ENCODE data around the gene FRMD5.

The FRMD5 gene

DNA sequence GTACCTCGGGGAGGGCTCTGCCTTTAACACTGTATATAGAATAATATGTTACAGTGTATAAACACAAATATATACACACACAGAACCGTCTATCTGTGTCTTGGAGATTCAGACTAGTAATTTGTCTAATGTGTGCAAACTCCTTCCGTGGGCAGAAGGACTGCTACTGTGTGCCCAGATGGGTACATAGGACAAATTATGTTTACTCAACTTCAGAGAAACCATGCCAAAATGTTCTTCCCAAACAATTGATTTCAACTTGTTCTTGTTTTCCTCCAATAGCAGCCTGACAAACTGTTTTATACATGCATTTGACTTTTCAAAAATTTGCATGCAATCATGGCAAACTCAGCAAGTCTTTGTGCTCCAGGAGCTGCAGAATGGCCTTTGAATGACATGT, 97.5 kb downstream of the FRMD5 start:
- no peak for TF ChIP-seq POLR2AphosphoS5 (IDR thresholded peaks at IDR 0.05; ENCODE audit: low read depth, low read length)
- TF ChIP-seq FOXP2 (optimal IDR thresholded peaks at IDR 0.05; ENCODE audit: borderline replicate concordance, extremely low read depth, extremely low read length, insufficient read depth), result no peak
- no peak for TF ChIP-seq SIN3A (IDR thresholded peaks at IDR 0.05; ENCODE audit: borderline replicate concordance, insufficient read depth, low read length)
- TF ChIP-seq REST (IDR thresholded peaks at IDR 0.05; ENCODE audit: insufficient read depth in 1 of 2, low read depth in 2 of 2, low read length in 2 of 2), result no peak
- TF ChIP-seq TAF1 (IDR thresholded peaks at IDR 0.05; ENCODE audit: borderline replicate concordance, insufficient read depth, low read length), result no peak

DNA sequence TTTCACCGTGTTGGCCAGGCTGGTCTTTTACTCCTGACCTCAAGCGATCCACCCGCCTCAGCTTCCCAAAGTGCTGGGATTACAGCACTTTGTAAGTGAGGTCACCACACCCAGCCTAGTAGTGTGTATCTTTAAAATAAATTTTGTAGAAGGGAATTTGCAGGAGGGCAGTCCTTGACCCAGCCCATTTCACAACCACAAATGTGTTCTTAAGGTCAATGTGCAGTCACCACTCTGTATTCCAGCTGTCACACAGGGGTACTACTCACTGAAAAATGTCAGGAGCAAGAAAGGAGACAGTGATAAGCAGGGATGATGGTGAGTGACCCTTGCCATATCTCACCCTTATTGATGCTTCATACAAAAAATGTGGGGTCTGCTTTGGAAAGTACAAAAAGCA, 98.5 kb downstream of the FRMD5 start:
- TF ChIP-seq POLR2AphosphoS5 (IDR thresholded peaks at IDR 0.05; ENCODE audit: low read depth, low read length), result no peak
- TF ChIP-seq SIN3A (IDR thresholded peaks at IDR 0.05; ENCODE audit: borderline replicate concordance, insufficient read depth, low read length), result no peak
- no peak for TF ChIP-seq FOXP2 (optimal IDR thresholded peaks at IDR 0.05; ENCODE audit: borderline replicate concordance, extremely low read depth, extremely low read length, insufficient read depth)
- no peak for TF ChIP-seq REST (IDR thresholded peaks at IDR 0.05; ENCODE audit: insufficient read depth in 1 of 2, low read depth in 2 of 2, low read length in 2 of 2)
- TF ChIP-seq TAF1 (IDR thresholded peaks at IDR 0.05; ENCODE audit: borderline replicate concordance, insufficient read depth, low read length), result no peak

- no peak for TF ChIP-seq FOXP2 (optimal IDR thresholded peaks at IDR 0.05; ENCODE audit: borderline replicate concordance, extremely low read depth, extremely low read length, insufficient read depth)
- TF ChIP-seq POLR2AphosphoS5 (IDR thresholded peaks at IDR 0.05; ENCODE audit: low read depth, low read length), result no peak
- TF ChIP-seq SIN3A (IDR thresholded peaks at IDR 0.05; ENCODE audit: borderline replicate concordance, insufficient read depth, low read length), result no peak
- TF ChIP-seq TAF1 (IDR thresholded peaks at IDR 0.05; ENCODE audit: borderline replicate concordance, insufficient read depth, low read length), result no peak
Measured at GRCh38 chr15:44094781-44095180, 100.3 kb downstream of the FRMD5 start.

- TF ChIP-seq TAF1 (IDR thresholded peaks at IDR 0.05; ENCODE audit: borderline replicate concordance, insufficient read depth, low read length) (no peak), FOXP2 (optimal IDR thresholded peaks at IDR 0.05; ENCODE audit: borderline replicate concordance, extremely low read depth, extremely low read length, insufficient read depth) (no peak), POLR2AphosphoS5 (IDR thresholded peaks at IDR 0.05; ENCODE audit: low read depth, low read length) (no peak), SIN3A (IDR thresholded peaks at IDR 0.05; ENCODE audit: borderline replicate concordance, insufficient read depth, low read length) (no peak), REST (IDR thresholded peaks at IDR 0.05; ENCODE audit: insufficient read depth in 1 of 2, low read depth in 2 of 2, low read length in 2 of 2) (no peak)
Measured at GRCh38 chr15:44093836-44094235, 101.2 kb downstream of the FRMD5 start.

GRCh38 chr15:44092221-44092620, 102.8 kb downstream of the FRMD5 start:
- TF ChIP-seq POLR2AphosphoS5 (IDR thresholded peaks at IDR 0.05; ENCODE audit: low read depth, low read length), result no peak
- TF ChIP-seq FOXP2 (optimal IDR thresholded peaks at IDR 0.05; ENCODE audit: borderline replicate concordance, extremely low read depth, extremely low read length, insufficient read depth), result no peak
- no peak for TF ChIP-seq TAF1 (IDR thresholded peaks at IDR 0.05; ENCODE audit: borderline replicate concordance, insufficient read depth, low read length)
- TF ChIP-seq REST (IDR thresholded peaks at IDR 0.05; ENCODE audit: insufficient read depth in 1 of 2, low read depth in 2 of 2, low read length in 2 of 2), result no peak

Measured in PFSK-1 (cell line).